ENCODE data around the gene KRTAP6-2. TPM values are rescaled to one million over a fixed set of nuclear protein-coding genes. Genes with fewer than 3 reads are reported as not detected.

Gene KRTAP6-2
- total and polyA plus RNA-seq, 2 experiments from 2014 or later, result not detected

DNA sequence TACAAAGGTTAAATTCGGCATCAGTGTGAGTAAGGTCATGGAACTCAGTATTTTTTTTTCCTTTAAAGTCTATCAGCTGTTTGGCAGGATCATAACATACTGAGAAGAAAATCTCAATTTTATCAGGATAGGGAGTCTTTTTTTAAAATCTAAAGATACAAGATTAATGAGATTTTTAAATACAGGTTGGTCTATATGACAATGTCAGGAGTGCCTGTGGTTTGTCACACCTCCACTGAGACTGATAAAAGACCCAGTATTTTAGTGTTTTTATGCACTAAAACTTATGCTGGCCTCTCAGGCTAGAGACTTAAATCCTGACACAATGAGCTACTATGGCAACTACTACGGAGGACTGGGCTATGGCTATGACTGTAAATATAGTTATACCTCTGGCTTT is 43.9 kb upstream of the KRTAP6-2 start, which contains the start of gene KRTAP20-3 (continued):
- TF ChIP-seq, protein P1, sequence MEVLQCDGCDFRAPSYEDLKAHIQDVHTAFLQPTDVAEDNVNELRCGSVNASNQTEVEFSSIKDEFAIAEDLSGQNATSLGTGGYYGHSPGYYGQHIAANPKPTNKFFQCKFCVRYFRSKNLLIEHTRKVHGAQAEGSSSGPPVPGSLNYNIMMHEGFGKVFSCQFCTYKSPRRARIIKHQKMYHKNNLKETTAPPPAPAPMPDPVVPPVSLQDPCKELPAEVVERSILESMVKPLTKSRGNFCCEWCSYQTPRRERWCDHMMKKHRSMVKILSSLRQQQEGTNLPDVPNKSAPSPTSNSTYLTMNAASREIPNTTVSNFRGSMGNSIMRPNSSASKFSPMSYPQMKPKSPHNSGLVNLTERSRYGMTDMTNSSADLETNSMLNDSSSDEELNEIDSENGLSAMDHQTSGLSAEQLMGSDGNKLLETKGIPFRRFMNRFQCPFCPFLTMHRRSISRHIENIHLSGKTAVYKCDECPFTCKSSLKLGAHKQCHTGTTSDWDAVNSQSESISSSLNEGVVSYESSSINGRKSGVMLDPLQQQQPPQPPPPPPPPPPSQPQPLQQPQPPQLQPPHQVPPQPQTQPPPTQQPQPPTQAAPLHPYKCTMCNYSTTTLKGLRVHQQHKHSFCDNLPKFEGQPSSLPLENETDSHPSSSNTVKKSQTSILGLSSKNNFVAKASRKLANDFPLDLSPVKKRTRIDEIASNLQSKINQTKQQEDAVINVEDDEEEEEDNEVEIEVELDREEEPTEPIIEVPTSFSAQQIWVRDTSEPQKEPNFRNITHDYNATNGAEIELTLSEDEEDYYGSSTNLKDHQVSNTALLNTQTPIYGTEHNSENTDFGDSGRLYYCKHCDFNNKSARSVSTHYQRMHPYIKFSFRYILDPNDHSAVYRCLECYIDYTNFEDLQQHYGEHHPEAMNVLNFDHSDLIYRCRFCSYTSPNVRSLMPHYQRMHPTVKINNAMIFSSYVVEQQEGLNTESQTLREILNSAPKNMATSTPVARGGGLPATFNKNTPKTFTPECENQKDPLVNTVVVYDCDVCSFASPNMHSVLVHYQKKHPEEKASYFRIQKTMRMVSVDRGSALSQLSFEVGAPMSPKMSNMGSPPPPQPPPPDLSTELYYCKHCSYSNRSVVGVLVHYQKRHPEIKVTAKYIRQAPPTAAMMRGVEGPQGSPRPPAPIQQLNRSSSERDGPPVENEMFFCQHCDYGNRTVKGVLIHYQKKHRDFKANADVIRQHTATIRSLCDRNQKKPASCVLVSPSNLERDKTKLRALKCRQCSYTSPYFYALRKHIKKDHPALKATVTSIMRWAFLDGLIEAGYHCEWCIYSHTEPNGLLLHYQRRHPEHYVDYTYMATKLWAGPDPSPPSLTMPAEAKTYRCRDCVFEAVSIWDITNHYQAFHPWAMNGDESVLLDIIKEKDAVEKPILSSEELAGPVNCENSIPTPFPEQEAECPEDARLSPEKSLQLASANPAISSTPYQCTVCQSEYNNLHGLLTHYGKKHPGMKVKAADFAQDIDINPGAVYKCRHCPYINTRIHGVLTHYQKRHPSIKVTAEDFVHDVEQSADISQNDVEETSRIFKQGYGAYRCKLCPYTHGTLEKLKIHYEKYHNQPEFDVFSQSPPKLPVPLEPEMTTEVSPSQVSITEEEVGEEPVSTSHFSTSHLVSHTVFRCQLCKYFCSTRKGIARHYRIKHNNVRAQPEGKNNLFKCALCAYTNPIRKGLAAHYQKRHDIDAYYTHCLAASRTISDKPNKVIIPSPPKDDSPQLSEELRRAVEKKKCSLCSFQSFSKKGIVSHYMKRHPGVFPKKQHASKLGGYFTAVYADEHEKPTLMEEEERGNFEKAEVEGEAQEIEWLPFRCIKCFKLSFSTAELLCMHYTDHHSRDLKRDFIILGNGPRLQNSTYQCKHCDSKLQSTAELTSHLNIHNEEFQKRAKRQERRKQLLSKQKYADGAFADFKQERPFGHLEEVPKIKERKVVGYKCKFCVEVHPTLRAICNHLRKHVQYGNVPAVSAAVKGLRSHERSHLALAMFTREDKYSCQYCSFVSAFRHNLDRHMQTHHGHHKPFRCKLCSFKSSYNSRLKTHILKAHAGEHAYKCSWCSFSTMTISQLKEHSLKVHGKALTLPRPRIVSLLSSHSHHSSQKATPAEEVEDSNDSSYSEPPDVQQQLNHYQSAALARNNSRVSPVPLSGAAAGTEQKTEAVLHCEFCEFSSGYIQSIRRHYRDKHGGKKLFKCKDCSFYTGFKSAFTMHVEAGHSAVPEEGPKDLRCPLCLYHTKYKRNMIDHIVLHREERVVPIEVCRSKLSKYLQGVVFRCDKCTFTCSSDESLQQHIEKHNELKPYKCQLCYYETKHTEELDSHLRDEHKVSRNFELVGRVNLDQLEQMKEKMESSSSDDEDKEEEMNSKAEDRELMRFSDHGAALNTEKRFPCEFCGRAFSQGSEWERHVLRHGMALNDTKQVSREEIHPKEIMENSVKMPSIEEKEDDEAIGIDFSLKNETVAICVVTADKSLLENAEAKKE (CRISPR knock-in tag; IDR thresholded peaks at IDR 0.05), result no peak
- TF ChIP-seq CREB1 (CRISPR knock-in tag; IDR thresholded peaks at IDR 0.05; ENCODE audit: low read depth), result no peak

DNA sequence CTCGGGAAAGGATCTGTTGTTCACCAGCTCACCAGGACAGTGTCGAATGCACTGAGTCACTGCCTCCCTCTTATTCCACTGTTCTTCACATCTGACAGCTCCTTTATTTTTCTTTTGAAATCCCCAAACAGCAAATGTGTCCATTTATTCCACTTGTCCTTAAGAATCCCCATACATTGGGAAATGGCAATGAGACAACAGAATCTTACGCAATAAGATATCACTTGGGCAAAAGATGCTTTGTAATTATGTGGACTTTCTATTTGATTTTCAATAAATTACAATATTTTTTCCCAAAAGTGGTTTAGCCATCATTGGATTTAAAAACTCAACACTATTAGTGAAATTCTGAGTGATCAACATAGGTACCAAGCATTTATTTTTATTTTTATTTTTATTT is 40.0 kb upstream of the KRTAP6-2 start:
- Histone ChIP-seq H3K4me3 (no peak overlapping the region), H3K27ac (ENCODE audit: low read depth) (no peak overlapping the region), H3K9me2 (ENCODE audit: insufficient read depth) (0 out of 2 replicates have a peak, but pooled peaks cover 8% of the 10 kb centered on the region), H3K4me2 (no peak overlapping the region), H3K36me3 (ENCODE audit: insufficient read depth) (no peaks in the 10 kb centered on the region), H3K79me2 (replicated peaks; ENCODE audit: insufficient read depth) (no peaks in the 10 kb centered on the region), H3K4me1 (ENCODE audit: insufficient read depth) (no peaks in the 10 kb centered on the region), H2AFZ (no peak overlapping the region), H3K27me3 (ENCODE audit: insufficient read depth) (no peaks in the 10 kb centered on the region), H3F3A (replicated peaks; ENCODE audit: low read depth) (no peaks in the 10 kb centered on the region), H4K20me1 (replicated peaks; ENCODE audit: insufficient read depth) (no peaks in the 10 kb centered on the region)
- H3K36me3 Mint-ChIP-seq (ENCODE audit: low read depth), result no peaks in the 10 kb centered on the region
- no peak overlapping the region for H3K4me3 Mint-ChIP-seq
- H3K27me3 Mint-ChIP-seq (ENCODE audit: insufficient read depth, low read depth, poor library complexity), result no peaks in the 10 kb centered on the region
- no peak overlapping the region for H3K27ac Mint-ChIP-seq
- ATAC-seq (no peak), DNase-seq (ENCODE audit: low spot score) (no peak)
- no peaks in the 10 kb centered on the region for H3K4me1 Mint-ChIP-seq
- H3K9me3 Mint-ChIP-seq, result peaks cover 3% of the 10 kb centered on the region; the same call in 2 of the 3 replicates
- TF ChIP-seq, protein P1 (CRISPR knock-in tag; IDR thresholded peaks at IDR 0.05), result no peak

Data from GM23338 (cell line).